Breast epithelium (tissue), 3 donors: ENCODE results near the gene PRRC2C.

ENCODE experiments used
- POLR2A ChIP-seq: fragments of 450-650 bp; IDR thresholded peaks from one replicate; pipeline ENCODE4 v1.6.1; 2016; ENCODE audit warnings: antibody characterized with exemption, mild to moderate bottlenecking, moderate library complexity
- POLR2AphosphoS5 ChIP-seq, 3 donors: sonication (generic); formaldehyde crosslinking; IDR thresholded peaks; one replicate each; pipeline ENCODE4 v1.6.1; 2017; ENCODE audit warnings: antibody characterized with exemption in 3 of 3
- TF ChIP-seq, protein P1 (sequence below), 3 donors: fragments of 450-650 bp; IDR thresholded peaks; one replicate each; pipeline ENCODE4 v1.5.1; 2016 to 2017; ENCODE audit warnings: antibody characterized with exemption in 3 of 3, mild to moderate bottlenecking in 3 of 3, moderate library complexity in 3 of 3

DNA sequence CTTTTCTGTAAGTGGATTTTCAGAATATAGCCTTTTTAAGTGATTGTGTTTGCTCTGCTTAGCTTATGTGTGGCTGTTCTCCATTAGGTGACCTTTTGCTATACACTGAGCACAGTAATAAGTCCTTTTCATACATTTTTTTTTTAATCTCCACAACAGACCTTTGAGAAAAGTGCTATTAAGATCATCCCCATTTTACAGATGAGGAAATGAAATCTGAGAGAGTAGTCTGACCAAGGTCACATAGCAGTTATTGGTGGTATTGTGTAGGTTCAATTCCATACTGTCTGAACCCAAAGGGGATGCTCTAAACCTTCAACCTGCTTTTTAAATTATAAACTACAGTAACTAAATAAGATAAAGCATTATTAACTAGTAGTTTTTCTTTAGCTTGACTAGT is 1.7 kb downstream of the PRRC2C start:
- TF ChIP-seq, protein P1, sequence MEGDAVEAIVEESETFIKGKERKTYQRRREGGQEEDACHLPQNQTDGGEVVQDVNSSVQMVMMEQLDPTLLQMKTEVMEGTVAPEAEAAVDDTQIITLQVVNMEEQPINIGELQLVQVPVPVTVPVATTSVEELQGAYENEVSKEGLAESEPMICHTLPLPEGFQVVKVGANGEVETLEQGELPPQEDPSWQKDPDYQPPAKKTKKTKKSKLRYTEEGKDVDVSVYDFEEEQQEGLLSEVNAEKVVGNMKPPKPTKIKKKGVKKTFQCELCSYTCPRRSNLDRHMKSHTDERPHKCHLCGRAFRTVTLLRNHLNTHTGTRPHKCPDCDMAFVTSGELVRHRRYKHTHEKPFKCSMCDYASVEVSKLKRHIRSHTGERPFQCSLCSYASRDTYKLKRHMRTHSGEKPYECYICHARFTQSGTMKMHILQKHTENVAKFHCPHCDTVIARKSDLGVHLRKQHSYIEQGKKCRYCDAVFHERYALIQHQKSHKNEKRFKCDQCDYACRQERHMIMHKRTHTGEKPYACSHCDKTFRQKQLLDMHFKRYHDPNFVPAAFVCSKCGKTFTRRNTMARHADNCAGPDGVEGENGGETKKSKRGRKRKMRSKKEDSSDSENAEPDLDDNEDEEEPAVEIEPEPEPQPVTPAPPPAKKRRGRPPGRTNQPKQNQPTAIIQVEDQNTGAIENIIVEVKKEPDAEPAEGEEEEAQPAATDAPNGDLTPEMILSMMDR (IDR thresholded peaks at IDR 0.05), result no peak
- TF ChIP-seq POLR2A (no peak), POLR2AphosphoS5 (IDR thresholded peaks at IDR 0.05) (no peak)
